A673 (cell line): Measurements from ENCODE around the gene VPS72. TPM values are rescaled to one million over a fixed set of nuclear protein-coding genes. Genes with fewer than 3 reads are reported as not detected.
A peak's percentile ranks its signal among the peaks of the same experiment; 100 is the strongest.
"Not testable (repeated sequence)": the region's sequence is repeated elsewhere in the genome, so short reads cannot be mapped to it uniquely, and the experiment has no call there.

Source experiments
- BruUV-seq: library from RNA; stranded (reverse); fragments of 400-500 nt; replicated peaks from 2 replicates; lab custom pipeline; 2021; lab: Mats Ljungman, UMichigan
- CTCF ChIA-PET: fragments of 300-600 bp; sonication (Branson Sonifier 250); formaldehyde crosslinking; loops from one replicate; lab custom pipeline; 2022; ENCODE audit warnings: antibody characterized with exemption; lab: Charles Lee
- POLR2A ChIA-PET: fragments of 300-600 bp; sonication (Branson Sonifier 250); formaldehyde crosslinking; loops from one replicate; lab custom pipeline; 2022; ENCODE audit warnings: antibody characterized with exemption; ENCODE audit not compliant: low non-redundant PET; lab: Charles Lee
- DNase-seq: peaks from one replicate; pipeline ENCODE4 v3.0.0-alpha.2; 2015; ENCODE audit warnings: low spot score
- H3K27ac ChIP-seq: fragments of 200-600 bp; sonication (generic); 2 replicates; pipeline ENCODE4 v1.5.1; 2016; ENCODE audit warnings: mixed run types, low read depth, mild to moderate bottlenecking, mixed read lengths, antibody characterized with exemption, low read length; ENCODE audit not compliant: poor library complexity, severe bottlenecking
- H3K27me3 ChIP-seq: fragments of 200-600 bp; sonication (generic); replicated peaks from 2 replicates; pipeline ENCODE4 v1.6.1; 2017; ENCODE audit warnings: mixed run types, low read depth, mild to moderate bottlenecking, mixed read lengths, antibody characterized with exemption, low read length; ENCODE audit not compliant: insufficient read depth, poor library complexity
- H3K36me3 ChIP-seq: fragments of 200-600 bp; sonication (generic); 2 replicates; pipeline ENCODE4 v1.6.1; 2016; ENCODE audit warnings: mixed run types, mild to moderate bottlenecking, mixed read lengths, antibody characterized with exemption, low read length; ENCODE audit not compliant: insufficient read depth, poor library complexity, severe bottlenecking
- H3K4me1 ChIP-seq: fragments of 200-600 bp; sonication (generic); 2 replicates; pipeline ENCODE4 v1.6.1; 2017; ENCODE audit warnings: mixed run types, mild to moderate bottlenecking, mixed read lengths, antibody characterized with exemption, low read length; ENCODE audit not compliant: insufficient read depth, poor library complexity, severe bottlenecking
- H3K4me3 ChIP-seq: fragments of 200-600 bp; sonication (generic); 2 replicates; pipeline ENCODE4 v1.5.1; 2016; ENCODE audit warnings: low read depth, mixed run types, mild to moderate bottlenecking, mixed read lengths, low read length; ENCODE audit not compliant: poor library complexity, severe bottlenecking
- H3K9me3 ChIP-seq: fragments of 200-600 bp; sonication (generic); 2 replicates; pipeline ENCODE4 v1.6.1; 2016; ENCODE audit warnings: mixed run types, low read depth, mild to moderate bottlenecking, mixed read lengths, antibody characterized with exemption, low read length; ENCODE audit not compliant: poor library complexity, severe bottlenecking
- EZH2 ChIP-seq: fragments of 200-600 bp; sonication (generic); IDR thresholded peaks from 2 replicates; pipeline ENCODE4 v1.6.1; 2017; ENCODE audit warnings: borderline replicate concordance, low read depth, mild to moderate bottlenecking, mixed read lengths, antibody characterized with exemption, low read length; ENCODE audit not compliant: poor library complexity, severe bottlenecking
- intact Hi-C: fragments of 100-400 bp; cut with micrococcal nuclease; formaldehyde crosslinking; loops from one replicate; pipeline ENCODE4 v1.10.0; 2022; ENCODE audit not compliant: unreplicated experiment
- total RNA-seq: library from RNA; stranded (reverse); gene quantifications from 2 replicates; pipeline ENCODE4 v1.2.3, GENCODE V29; 2021
- TF ChIP-seq, protein P1 (sequence below): fragments of 300-800, 200-600 bp; sonication (generic); conservative IDR thresholded peaks from 2 replicates; pipeline ENCODE4 v1.5.1; 2017; ENCODE audit warnings: low read depth, mild to moderate bottlenecking, antibody characterized with exemption, low read length, moderate library complexity, mixed read lengths

VPS72 gene
- total RNA-seq, 1 experiment from 2014 or later: 113 TPM

DNA sequence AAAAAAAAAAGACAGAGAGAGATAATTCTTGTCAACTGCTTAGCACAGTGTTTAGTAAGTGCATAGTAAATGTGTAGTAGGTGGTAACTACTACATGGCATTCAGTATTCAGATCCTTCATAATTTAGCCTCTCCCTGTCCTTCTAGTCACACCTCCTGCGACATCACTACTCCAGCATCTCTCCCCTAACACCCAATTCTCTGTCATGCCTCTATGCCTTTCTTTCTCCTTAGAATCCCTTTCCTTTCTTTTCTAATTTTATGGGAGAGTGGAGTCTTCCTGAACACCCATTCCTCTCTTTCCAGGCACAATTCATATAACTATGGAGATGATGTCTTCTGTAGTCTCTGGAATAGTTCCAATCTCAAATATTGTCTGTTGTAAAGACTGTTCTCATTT lies 3.9 kb upstream of the VPS72 start:
- Histone ChIP-seq H3K36me3 (no peaks in the 10 kb centered on the region), H3K4me3 (no peak overlapping the region), H3K9me3 (no peaks in the 10 kb centered on the region), H3K4me1 (no peaks in the 10 kb centered on the region), H3K27me3 (no peaks in the 10 kb centered on the region), H3K27ac (no peak overlapping the region)
- intact Hi-C loops: no loop called here
- BruUV-seq: no TSS peak
- no peak for TF ChIP-seq EZH2
- TF ChIP-seq, protein P1, sequence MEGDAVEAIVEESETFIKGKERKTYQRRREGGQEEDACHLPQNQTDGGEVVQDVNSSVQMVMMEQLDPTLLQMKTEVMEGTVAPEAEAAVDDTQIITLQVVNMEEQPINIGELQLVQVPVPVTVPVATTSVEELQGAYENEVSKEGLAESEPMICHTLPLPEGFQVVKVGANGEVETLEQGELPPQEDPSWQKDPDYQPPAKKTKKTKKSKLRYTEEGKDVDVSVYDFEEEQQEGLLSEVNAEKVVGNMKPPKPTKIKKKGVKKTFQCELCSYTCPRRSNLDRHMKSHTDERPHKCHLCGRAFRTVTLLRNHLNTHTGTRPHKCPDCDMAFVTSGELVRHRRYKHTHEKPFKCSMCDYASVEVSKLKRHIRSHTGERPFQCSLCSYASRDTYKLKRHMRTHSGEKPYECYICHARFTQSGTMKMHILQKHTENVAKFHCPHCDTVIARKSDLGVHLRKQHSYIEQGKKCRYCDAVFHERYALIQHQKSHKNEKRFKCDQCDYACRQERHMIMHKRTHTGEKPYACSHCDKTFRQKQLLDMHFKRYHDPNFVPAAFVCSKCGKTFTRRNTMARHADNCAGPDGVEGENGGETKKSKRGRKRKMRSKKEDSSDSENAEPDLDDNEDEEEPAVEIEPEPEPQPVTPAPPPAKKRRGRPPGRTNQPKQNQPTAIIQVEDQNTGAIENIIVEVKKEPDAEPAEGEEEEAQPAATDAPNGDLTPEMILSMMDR: no peak
- DNase-seq: no peak
- CTCF ChIA-PET: no interaction called here
- POLR2A ChIA-PET: no interaction called here

DNA sequence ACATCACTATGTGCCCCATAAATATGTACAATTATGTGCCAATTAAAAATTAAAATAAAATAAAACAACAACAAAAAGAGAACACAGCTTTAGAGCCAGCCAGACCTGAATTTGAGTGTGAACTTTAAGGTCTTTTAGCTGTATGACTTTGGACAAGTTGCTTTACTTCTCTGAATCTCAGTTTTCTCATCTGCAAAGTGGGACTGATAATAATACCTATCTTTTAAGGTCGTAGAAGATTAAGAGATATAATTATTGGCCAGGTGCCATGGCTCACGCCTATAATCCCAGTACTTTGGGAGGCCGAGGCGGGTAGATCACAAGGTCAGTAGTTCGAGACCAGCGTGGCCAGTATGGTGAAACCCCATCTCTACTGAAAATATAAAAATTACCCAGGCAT lies 3.3 kb upstream of the VPS72 start:
- H3K27me3 ChIP-seq: no peaks in the 10 kb centered on the region
- TF ChIP-seq, protein P1: no peak
- TF ChIP-seq EZH2: no peak
- no peaks in the 10 kb centered on the region for H3K36me3 ChIP-seq
- BruUV-seq: no TSS peak
- peaks cover 5% of the 10 kb centered on the region for H3K4me1 ChIP-seq
- H3K4me3 ChIP-seq: no peak overlapping the region
- no peak for DNase-seq
- H3K9me3 ChIP-seq: no peaks in the 10 kb centered on the region
- intact Hi-C loops: no loop called here
- POLR2A ChIA-PET: no interaction called here
- CTCF ChIA-PET: no interaction called here
- H3K27ac ChIP-seq: no peak overlapping the region

DNA sequence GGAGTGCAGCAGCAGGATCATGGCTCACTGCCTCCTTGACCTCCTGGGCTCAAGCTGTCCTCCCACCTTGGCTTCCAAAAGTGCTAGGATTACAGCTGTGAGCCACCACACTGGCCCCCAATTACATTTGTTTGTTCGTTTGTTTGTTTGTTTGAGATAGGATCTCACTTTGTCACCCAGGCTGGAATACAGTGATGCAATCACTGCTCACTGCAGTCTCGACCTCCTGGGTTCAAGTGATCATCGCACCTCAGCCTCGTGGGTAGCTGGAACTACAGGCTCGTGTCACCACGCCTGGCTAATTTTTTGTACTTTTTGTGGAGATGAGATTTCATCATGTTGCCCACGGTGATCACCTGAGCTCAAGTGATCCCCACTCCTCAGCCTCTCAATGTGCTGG lies 2.0 kb upstream of the VPS72 start:
- Histone ChIP-seq H3K4me3 (no peak overlapping the region), H3K9me3 (no peaks in the 10 kb centered on the region), H3K27me3 (no peaks in the 10 kb centered on the region), H3K4me1 (peaks cover 5% of the 10 kb centered on the region), H3K27ac (no peak overlapping the region), H3K36me3 (no peaks in the 10 kb centered on the region)
- DNase-seq: no peak
- POLR2A ChIA-PET: no interaction called here
- CTCF ChIA-PET: no interaction called here
- TF ChIP-seq EZH2: no peak
- TF ChIP-seq, protein P1: no peak
- intact Hi-C loops: no loop called here
- no TSS peak for BruUV-seq

DNA sequence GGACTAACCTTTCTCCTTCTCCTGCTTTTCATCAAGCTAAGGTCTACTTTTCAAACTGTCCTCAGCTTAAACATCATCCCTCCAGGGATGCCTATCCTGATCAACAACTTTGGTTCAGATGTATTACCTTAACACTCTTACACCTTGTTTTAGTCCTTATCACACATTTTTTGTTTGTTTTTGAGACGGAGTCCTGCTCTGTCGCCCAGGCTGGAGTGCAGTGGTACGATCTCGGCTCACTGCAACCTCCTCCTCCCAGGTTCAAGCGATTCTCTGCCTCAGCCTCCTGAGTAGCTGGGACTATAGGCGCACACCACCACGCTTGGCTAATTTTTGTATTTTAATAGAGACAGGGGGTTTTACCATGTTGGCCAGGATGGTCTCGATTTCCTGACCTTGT lies 1.3 kb downstream of the VPS72 start:
- H3K36me3 ChIP-seq: peaks cover 21% of the 10 kb centered on the region
- CTCF ChIA-PET, H3K4me1 ChIP-seq, BruUV-seq, H3K9me3 ChIP-seq, intact Hi-C loops, H3K27me3 ChIP-seq, POLR2A ChIA-PET, DNase-seq: not testable (repeated sequence)
- peak overlapping the region; percentile 80 for H3K4me3 ChIP-seq
- peak overlapping the region; percentile 86 for H3K27ac ChIP-seq
